NCI-H774 (cell line): ENCODE measurements around the gene AGAP3.

ENCODE experiments used
- DNase-seq: peaks from one replicate; lab custom pipeline; 2025; lab: John Stamatoyannopoulos, UW

The AGAP3 gene

GRCh38 chr7:151109094-151110048 is 23.1 kb downstream of the AGAP3 start:
- no peak for DNase-seq

DNA sequence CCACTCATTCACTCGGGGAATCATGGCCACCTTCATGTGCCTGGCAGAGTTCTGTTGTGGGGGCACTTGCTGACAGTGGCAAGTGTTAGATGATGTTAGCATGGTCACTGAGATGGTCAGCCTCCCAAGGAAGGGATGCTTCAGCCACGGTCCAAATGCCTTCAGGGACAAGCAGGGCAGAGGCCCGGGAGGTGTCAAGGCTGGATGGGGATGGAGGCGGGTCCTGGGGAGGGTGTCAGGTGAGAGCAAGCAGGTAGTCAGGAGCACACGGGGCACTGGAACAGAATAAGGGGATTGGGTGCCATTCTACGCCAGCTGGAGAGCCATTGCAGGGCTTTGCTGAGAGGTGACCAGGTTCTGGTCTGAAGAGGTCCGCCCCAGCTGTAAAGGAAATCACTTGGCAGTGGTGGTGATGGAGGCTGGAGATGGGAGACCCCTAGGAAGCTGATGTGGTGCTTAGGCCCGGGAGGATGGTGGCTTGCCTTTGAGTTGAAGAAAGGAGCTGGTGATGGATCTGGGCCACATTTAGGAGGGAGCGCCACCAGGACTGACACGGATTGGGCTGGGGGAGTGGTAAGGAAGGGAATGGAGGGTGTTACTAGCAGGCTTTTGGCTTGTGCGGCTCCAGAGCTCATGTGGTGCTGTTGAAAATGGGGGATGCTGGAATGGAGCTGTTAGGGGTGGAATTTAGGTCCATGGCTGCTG is 24.1 kb downstream of the AGAP3 start:
- DNase-seq, result no peak

GRCh38 chr7:151110941-151111645 is 24.8 kb downstream of the AGAP3 start:
- DNase-seq, result peak; percentile 41

GRCh38 chr7:151113344-151114150 is 27.3 kb downstream of the AGAP3 start:
- DNase-seq, result no peak

DNA sequence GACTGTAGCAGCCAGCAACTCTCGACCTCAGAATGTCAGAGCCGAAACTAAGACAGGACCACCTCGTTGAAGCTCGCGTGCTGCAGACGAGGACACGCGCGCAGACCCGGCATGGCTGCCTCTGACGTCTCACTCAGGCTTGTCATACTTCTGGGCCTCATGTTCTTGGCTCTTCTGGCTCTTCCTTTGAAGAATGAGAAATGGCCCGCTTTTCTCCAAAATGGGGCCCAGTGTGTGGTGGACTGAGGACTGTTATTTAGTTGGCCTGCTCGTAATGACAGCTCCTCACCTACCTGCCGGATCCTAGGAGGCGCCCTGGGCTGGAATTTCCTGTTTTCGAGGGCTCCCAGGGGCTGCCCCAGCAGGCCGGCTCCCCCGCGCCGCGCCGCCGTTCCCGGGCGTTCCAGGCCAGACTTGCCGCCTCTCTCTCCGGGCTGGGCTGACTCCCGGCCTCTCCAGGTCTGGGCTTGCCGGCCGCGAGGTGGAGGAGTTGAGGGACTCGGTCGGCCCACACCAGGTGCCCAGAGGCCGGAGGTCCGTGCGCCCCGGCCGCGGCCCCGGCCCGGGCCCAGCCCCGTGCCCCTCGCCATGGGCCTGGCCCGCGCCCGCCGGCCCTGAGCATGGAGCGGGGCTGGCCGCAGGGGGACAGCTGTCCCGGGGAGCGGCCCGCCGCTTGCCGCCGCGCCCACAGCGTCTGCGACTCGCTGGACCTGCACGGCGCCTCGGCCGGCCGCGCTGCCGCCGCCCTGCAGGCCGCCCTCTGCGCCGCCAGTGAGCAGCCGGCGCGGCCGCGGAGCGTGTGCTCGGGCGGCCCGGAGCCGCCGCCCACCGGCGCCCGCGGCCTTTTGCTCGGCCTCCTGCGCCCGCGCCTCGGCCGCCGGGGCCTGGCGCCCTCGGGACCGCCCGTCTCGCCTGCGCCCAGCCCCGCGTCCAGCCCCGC is 28.1 kb downstream of the AGAP3 start:
- DNase-seq, result no peak

DNA sequence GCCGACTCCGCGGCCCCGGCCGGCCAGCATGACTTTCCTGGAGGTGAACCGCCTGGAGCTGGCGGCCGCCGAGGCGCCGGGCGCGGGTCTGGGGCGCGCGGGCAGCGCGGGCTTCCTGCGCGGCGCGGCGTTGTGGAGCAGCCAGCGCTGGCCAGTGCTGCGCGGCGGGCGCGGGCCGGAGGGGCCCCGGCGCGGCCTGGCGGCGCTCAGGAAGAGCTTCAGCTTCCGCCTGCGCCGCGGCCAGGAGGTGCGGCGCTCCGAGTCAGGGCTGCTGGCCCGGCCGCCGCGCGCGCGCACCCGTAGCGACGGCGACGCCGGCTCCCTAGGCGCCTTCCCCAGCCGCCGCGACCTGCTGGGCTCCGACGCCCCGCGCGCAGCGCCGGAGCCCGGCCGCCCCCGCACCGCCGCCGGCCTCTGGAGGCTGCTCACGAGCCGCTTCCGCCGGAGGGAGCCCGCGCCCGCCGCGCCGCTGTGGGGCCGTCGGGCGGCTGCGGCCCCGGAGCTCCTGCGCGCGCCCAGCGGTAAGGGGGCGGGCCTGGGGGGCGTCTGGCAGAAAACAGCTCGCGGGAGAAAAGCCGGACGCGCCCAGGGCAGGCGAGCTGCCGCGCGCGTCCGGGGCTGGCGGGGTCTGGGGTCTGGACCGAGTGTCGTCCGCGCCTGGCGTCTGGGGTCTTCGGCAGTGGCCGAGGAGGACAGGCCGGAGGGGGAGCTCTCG is 29.0 kb downstream of the AGAP3 start:
- no peak for DNase-seq

- no peak for DNase-seq
These were observed 29.7 kb downstream of the AGAP3 start for GRCh38 chr7:151115836-151116418.

- DNase-seq, result no peak
These were observed 30.5 kb downstream of the AGAP3 start for GRCh38 chr7:151116603-151117440.

- no peak for DNase-seq
These were observed 31.3 kb downstream of the AGAP3 start for GRCh38 chr7:151117565-151117964.

DNA sequence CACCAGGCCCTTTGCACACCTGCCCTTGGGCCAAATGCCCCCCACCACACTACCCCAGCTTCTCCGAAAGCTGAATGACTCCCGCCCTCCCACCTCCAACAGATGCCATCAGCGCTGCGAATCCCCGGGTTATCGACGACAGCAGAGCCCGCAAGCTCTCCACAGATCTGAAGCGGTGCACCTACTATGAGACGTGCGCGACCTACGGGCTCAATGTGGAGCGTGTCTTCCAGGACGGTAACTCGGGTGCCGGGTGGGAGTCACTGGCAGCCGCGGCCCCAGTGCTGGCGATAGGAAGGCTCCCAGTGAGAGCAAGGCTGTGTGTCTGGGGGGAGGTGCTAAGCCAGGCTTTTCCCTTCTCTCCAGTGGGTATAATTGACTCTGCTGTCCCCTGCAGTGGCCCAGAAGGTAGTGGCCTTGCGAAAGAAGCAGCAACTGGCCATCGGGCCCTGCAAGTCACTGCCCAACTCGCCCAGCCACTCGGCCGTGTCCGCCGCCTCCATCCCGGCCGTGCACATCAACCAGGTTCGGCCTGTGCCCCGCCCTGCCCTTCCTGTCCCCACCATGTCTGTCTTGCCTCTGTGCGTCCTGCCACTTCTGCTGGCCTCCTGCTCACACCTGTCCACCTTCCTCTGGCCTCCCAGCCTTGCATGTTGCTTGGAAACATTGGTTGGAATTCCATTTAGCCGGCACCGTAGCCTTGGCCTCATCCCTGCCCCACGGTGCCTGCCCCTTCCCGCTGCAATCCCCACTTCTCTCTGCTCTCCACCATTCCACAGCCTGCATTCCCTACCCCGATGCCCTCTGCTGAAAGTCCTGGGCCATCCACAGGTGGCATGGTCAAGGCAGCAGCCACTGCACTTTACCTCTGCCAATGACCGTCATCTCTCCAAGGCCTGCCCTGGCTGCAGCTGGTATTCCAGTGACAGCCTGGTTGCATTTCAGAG is 32.1 kb downstream of the AGAP3 start:
- no peak for DNase-seq

DNA sequence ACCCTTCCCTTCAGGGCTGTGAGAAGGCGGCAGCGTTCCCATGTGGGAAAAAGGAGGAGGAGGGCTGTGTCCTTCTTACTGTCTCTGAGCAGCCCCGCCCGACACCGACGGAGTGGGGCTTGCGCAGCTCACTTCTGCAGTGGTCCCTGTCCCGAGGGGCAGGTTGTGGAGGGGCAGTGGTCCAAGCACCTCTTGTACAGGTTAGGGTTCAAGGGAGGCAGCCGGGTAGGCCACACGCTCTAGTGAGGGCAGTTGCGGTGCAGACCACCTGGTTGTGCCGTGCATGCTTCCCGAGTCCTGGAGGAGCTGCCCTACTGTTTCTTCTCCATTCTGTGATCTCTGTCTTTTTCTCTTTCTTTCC is 32.8 kb downstream of the AGAP3 start:
- DNase-seq, result no peak

- no peak for DNase-seq
These were observed 33.6 kb downstream of the AGAP3 start for GRCh38 chr7:151119902-151120301.

DNA sequence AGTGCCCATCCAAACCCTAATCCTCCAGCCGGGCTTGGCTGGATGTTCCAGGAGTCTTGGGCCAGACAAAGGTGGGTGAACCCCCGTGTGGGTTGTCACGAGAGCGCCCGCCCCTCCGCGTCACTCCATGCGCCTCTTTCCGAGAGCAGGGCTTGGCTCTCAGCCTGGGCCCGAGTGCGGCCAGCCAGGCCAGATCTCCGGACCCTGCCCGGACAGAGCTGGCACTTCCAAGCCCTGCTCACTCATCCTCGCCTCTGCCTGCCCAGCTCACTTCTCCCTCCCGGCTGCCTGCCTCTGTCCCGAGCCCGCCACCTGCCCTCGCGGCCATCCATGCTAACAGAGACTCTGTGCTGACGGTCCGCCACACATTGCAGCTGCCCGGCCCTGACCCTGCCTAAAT is 34.6 kb downstream of the AGAP3 start:
- no peak for DNase-seq

- no peak for DNase-seq
These were observed 35.3 kb downstream of the AGAP3 start for GRCh38 chr7:151121380-151122170.

- DNase-seq, result no peak
These were observed 36.0 kb downstream of the AGAP3 start for GRCh38 chr7:151122276-151122675.

DNA sequence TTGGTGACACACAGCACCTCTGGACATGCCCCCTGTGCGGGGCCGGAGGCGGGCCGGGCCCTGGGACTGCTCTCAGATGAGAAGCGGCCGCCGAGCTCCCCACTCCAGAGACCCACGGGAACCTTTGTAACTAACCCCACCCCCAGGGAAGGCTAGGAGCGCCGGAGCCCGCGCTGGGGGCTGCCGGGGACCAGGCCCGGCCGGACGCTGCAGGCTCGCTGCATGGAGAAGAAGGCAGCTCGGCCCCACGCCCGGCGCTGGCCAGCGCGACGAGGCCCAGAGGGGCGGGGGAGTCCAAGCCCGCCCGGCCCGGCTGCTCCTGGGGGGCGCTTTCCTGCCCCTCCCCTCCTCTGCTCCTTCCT is 36.5 kb downstream of the AGAP3 start:
- DNase-seq, result no peak
